RWPE1 (cell line): ENCODE results near the gene CWC27.

Experiments used
- CTCF ChIA-PET: fragments of 350-600 bp; sonication (Branson Sonifier 250); formaldehyde crosslinking; extraction: SDS; loops from one replicate; lab custom pipeline; 2021; lab: Yijun Ruan, JAX
- POLR2A ChIA-PET: fragments of 400-600 bp; formaldehyde crosslinking; extraction: SDS; loops from one replicate; lab custom pipeline; 2020; ENCODE audit warnings: antibody characterized with exemption; ENCODE audit not compliant: low non-redundant PET; lab: Yijun Ruan, JAX
- DNase-seq: peaks from one replicate; pipeline ENCODE4 v3.0.0; 2012; ENCODE audit warnings: low spot score
- H3K27ac ChIP-seq: fragments of 450-650 bp; 2 replicates; pipeline ENCODE4 v1.5.1; 2017
- CTCF ChIP-seq: fragments of 450-650 bp; conservative IDR thresholded peaks from 2 replicates; pipeline ENCODE4 v1.5.1; 2017; ENCODE audit warnings: low read depth, mild to moderate bottlenecking

Gene CWC27

GRCh38 chr5:64874753-64875152 lies 106.0 kb downstream of the CWC27 start:
- TF ChIP-seq CTCF: no peak
- H3K27ac ChIP-seq: no peak overlapping the region
- POLR2A ChIA-PET: no interaction called here
- CTCF ChIA-PET: interaction anchor here (0.5 kb wide), 1 partner anchor 617 kb away, joined by 3 read pairs; no protein-coding TSS in a partner anchor
- DNase-seq: no peak

- ChIA-PET POLR2A (no interaction called here), CTCF (interaction anchor here (0.5 to 1.0 kb wide), 2 partner anchors 18 to 639 kb away, joined by 3 read pairs; no protein-coding TSS in a partner anchor)
- H3K27ac ChIP-seq: no peak overlapping the region
- TF ChIP-seq CTCF: no peak
- no peak for DNase-seq
Observed at GRCh38 chr5:64876203-64876602, 107.5 kb downstream of the CWC27 start.

GRCh38 chr5:64880821-64881220 lies 112.1 kb downstream of the CWC27 start:
- H3K27ac ChIP-seq: no peak overlapping the region
- ChIA-PET CTCF (no interaction called here), POLR2A (no interaction called here)
- TF ChIP-seq CTCF: no peak
- no peak for DNase-seq

- CTCF ChIA-PET: no interaction called here
- no peak overlapping the region for H3K27ac ChIP-seq
- no peak for DNase-seq
- no peak for TF ChIP-seq CTCF
- POLR2A ChIA-PET: no interaction called here
Observed at GRCh38 chr5:64883912-64884311, 115.2 kb downstream of the CWC27 start.

- DNase-seq: no peak
- ChIA-PET POLR2A (no interaction called here), CTCF (no interaction called here)
- no peak overlapping the region for H3K27ac ChIP-seq
- no peak for TF ChIP-seq CTCF
Observed at GRCh38 chr5:64884541-64884940, 115.8 kb downstream of the CWC27 start.

GRCh38 chr5:64887910-64888309 lies 119.2 kb downstream of the CWC27 start:
- POLR2A ChIA-PET: no interaction called here
- H3K27ac ChIP-seq: no peak overlapping the region
- no peak for DNase-seq
- CTCF ChIA-PET: interaction anchor here (0.6 to 0.7 kb wide), 2 partner anchors 27 to 1525 kb away, joined by 3 to 4 read pairs; no protein-coding TSS in a partner anchor
- TF ChIP-seq CTCF: no peak
